K562 (cell line): Measurements from ENCODE around the gene POC1B. TPM values are rescaled to one million over a fixed set of nuclear protein-coding genes. Genes with fewer than 3 reads are reported as not detected.

Experiments
- BRD4 ChIP-seq: fragments of 200-600 bp; sonication (generic); IDR thresholded peaks from 2 replicates; pipeline ENCODE4 v1.6.1; 2017; ENCODE audit warnings: inconsistent platforms
- CBX5 ChIP-seq: IDR thresholded peaks from 2 replicates; pipeline ENCODE4 v1.6.1; 2014; ENCODE audit warnings: low read depth, borderline replicate concordance
- GTF2E2 ChIP-seq: fragments of 200-800 bp; sonication (Bioruptor generic); IDR thresholded peaks from 2 replicates; pipeline ENCODE4 v1.6.1; 2016; ENCODE audit warnings: missing genetic modification characterization, missing compliant biosample characterization
- NR2C2 ChIP-seq, 2 experiments: fragments of 200-800 bp in 1 of 2; sonication (Bioruptor generic) in 1 of 2; sonication (generic) in 1 of 2; formaldehyde crosslinking in 1 of 2; IDR thresholded peaks; 2 replicates each; pipeline versions ENCODE4 v1.6.1 to v1.8.0; 2016 to 2022; ENCODE audit warnings: mild to moderate bottlenecking in 1 of 2, missing compliant biosample characterization in 1 of 2, missing genetic modification characterization in 1 of 2, missing genetic modification reagents in 1 of 2
- PHF20 ChIP-seq: fragments of 450-650 bp; IDR thresholded peaks from 2 replicates; pipeline ENCODE4 v1.6.1; 2018; ENCODE audit not compliant: partially characterized antibody
- SMARCB1 ChIP-seq: IDR thresholded peaks from 2 replicates; pipeline ENCODE4 v1.6.1; 2011; ENCODE audit warnings: improper control_type of control experiment, low read depth; ENCODE audit not compliant: insufficient read length
- TAL1 ChIP-seq: fragments of 450-650 bp; IDR thresholded peaks from 2 replicates; pipeline ENCODE4 v1.6.1; 2016; ENCODE audit warnings: mild to moderate bottlenecking
- ZFP91 ChIP-seq: sonication (generic); formaldehyde crosslinking; IDR thresholded peaks from 2 replicates; pipeline ENCODE4 v1.8.0; 2022; ENCODE audit warnings: mild to moderate bottlenecking, missing genetic modification reagents
- polyA plus RNA-seq, 8 experiments: library from polyadenylated mRNA; depleted of rRNA in 4 of 8; stranded (reverse) in 5 of 8; unstranded in 3 of 8; fragments of >200 nt; fragmentation: Nextera tagmentation in 2 of 8; fragmentation: Illumina TruSeq in 1 of 8; extraction: Ambion mirVana in 2 of 8; extraction: Trizol in 1 of 8; gene quantifications; 2 replicates each; pipeline versions ENCODE4 v1.2.1 to v1.2.3, GENCODE V29; 2011 to 2014; ENCODE audit warnings: inconsistent platforms in 1 of 8, missing spikeins in 1 of 8
- total RNA-seq, 7 experiments: library from RNA; depleted of rRNA in 6 of 7; stranded (reverse); fragments of >200 nt in 6 of 7; fragmentation: Illumina TruSeq in 2 of 7; extraction: Trizol in 2 of 7; gene quantifications; 2 replicates each; pipeline versions ENCODE4 v1.2.1 to v1.2.3, GENCODE V29; 2011 to 2021; ENCODE audit warnings: low replicate concordance in 1 of 7
- TF ChIP-seq, protein P1 (sequence below): fragments of 250-450 bp; sonication (Bioruptor Pico); IDR thresholded peaks from 2 replicates; pipeline ENCODE4 v1.9.0; 2021; ENCODE audit warnings: mild to moderate bottlenecking, inconsistent platforms
- TF ChIP-seq, protein P2 (sequence below): fragments of 250-450 bp; sonication (Bioruptor Pico); IDR thresholded peaks from 2 replicates; pipeline ENCODE4 v1.4.0; 2020; ENCODE audit warnings: mild to moderate bottlenecking, moderate library complexity, borderline replicate concordance
- TF ChIP-seq, protein P3 (sequence below): IDR thresholded peaks from 2 replicates; pipeline ENCODE4 v1.6.1; 2012; ENCODE audit warnings: low read depth, low read length, improper control_type of control experiment, borderline replicate concordance
- TF ChIP-seq, protein P4 (sequence below): sonication (generic); formaldehyde crosslinking; IDR thresholded peaks from 2 replicates; pipeline ENCODE4 v1.8.1; 2023; ENCODE audit warnings: mild to moderate bottlenecking, missing genetic modification reagents
- TF ChIP-seq, protein P5 (sequence below): sonication (generic); formaldehyde crosslinking; IDR thresholded peaks from 2 replicates; pipeline ENCODE4 v1.8.0; 2022; ENCODE audit warnings: mild to moderate bottlenecking, low read depth, missing genetic modification reagents

POC1B gene
- total and polyA plus RNA-seq, 9 of the 15 experiments (the other 6 are each of a cell fraction or from before 2014, with no cell fraction given): 4.5 to 16.1 (median 10.4) TPM

- TF ChIP-seq, protein P1, sequence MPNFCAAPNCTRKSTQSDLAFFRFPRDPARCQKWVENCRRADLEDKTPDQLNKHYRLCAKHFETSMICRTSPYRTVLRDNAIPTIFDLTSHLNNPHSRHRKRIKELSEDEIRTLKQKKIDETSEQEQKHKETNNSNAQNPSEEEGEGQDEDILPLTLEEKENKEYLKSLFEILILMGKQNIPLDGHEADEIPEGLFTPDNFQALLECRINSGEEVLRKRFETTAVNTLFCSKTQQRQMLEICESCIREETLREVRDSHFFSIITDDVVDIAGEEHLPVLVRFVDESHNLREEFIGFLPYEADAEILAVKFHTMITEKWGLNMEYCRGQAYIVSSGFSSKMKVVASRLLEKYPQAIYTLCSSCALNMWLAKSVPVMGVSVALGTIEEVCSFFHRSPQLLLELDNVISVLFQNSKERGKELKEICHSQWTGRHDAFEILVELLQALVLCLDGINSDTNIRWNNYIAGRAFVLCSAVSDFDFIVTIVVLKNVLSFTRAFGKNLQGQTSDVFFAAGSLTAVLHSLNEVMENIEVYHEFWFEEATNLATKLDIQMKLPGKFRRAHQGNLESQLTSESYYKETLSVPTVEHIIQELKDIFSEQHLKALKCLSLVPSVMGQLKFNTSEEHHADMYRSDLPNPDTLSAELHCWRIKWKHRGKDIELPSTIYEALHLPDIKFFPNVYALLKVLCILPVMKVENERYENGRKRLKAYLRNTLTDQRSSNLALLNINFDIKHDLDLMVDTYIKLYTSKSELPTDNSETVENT (CRISPR knock-in tag): no peak
- no peak; the same call in 1 of the 2 replicates for TF ChIP-seq GTF2E2 (tag)
- TF ChIP-seq, protein P2, sequence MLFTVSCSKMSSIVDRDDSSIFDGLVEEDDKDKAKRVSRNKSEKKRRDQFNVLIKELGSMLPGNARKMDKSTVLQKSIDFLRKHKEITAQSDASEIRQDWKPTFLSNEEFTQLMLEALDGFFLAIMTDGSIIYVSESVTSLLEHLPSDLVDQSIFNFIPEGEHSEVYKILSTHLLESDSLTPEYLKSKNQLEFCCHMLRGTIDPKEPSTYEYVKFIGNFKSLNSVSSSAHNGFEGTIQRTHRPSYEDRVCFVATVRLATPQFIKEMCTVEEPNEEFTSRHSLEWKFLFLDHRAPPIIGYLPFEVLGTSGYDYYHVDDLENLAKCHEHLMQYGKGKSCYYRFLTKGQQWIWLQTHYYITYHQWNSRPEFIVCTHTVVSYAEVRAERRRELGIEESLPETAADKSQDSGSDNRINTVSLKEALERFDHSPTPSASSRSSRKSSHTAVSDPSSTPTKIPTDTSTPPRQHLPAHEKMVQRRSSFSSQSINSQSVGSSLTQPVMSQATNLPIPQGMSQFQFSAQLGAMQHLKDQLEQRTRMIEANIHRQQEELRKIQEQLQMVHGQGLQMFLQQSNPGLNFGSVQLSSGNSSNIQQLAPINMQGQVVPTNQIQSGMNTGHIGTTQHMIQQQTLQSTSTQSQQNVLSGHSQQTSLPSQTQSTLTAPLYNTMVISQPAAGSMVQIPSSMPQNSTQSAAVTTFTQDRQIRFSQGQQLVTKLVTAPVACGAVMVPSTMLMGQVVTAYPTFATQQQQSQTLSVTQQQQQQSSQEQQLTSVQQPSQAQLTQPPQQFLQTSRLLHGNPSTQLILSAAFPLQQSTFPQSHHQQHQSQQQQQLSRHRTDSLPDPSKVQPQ (CRISPR knock-in tag): no peak
- no peak for TF ChIP-seq BRD4
- TF ChIP-seq PHF20: no peak
- TF ChIP-seq, protein P3, sequence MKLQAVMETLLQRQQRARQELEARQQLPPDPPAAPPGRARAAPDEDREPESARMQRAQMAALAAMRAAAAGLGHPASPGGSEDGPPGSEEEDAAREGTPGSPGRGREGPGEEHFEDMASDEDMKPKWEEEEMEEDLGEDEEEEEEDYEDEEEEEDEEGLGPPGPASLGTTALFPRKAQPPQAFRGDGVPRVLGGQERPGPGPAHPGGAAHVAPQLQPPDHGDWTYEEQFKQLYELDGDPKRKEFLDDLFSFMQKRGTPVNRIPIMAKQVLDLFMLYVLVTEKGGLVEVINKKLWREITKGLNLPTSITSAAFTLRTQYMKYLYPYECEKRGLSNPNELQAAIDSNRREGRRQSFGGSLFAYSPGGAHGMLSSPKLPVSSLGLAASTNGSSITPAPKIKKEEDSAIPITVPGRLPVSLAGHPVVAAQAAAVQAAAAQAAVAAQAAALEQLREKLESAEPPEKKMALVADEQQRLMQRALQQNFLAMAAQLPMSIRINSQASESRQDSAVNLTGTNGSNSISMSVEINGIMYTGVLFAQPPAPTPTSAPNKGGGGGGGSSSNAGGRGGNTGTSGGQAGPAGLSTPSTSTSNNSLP: no peak
- no peak for TF ChIP-seq CBX5
- TF ChIP-seq, protein P4, sequence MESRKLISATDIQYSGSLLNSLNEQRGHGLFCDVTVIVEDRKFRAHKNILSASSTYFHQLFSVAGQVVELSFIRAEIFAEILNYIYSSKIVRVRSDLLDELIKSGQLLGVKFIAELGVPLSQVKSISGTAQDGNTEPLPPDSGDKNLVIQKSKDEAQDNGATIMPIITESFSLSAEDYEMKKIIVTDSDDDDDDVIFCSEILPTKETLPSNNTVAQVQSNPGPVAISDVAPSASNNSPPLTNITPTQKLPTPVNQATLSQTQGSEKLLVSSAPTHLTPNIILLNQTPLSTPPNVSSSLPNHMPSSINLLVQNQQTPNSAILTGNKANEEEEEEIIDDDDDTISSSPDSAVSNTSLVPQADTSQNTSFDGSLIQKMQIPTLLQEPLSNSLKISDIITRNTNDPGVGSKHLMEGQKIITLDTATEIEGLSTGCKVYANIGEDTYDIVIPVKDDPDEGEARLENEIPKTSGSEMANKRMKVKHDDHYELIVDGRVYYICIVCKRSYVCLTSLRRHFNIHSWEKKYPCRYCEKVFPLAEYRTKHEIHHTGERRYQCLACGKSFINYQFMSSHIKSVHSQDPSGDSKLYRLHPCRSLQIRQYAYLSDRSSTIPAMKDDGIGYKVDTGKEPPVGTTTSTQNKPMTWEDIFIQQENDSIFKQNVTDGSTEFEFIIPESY (CRISPR knock-in tag): no peak
- no peak for TF ChIP-seq NR2C2 (CRISPR knock-in tag; IDR thresholded peaks at IDR 0.05)
- peak; percentile 86 for TF ChIP-seq NR2C2 (tag; IDR thresholded peaks at IDR 0.05)
- TF ChIP-seq SMARCB1: no peak
- TF ChIP-seq ZFP91 (CRISPR knock-in tag): no peak
- TF ChIP-seq, protein P5, sequence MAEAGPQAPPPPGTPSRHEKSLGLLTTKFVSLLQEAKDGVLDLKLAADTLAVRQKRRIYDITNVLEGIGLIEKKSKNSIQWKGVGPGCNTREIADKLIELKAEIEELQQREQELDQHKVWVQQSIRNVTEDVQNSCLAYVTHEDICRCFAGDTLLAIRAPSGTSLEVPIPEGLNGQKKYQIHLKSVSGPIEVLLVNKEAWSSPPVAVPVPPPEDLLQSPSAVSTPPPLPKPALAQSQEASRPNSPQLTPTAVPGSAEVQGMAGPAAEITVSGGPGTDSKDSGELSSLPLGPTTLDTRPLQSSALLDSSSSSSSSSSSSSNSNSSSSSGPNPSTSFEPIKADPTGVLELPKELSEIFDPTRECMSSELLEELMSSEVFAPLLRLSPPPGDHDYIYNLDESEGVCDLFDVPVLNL (CRISPR knock-in tag): no peak
- TF ChIP-seq TAL1: peak; percentile 30; the same call in 1 of the 2 replicates
These were observed 134.8 kb downstream of the POC1B start (continued) for GRCh38 chr12:89390802-89391673.
